Activated CD8-positive, alpha-beta T cell treated with anti-CD3 and anti-CD28 coated beads, Interleukin-2, amount 10 ng/mL, durations not matched to agents 7 days and 5 days (primary cell): ENCODE results near the gene ATP5F1C. TPM values are rescaled to one million over a fixed set of nuclear protein-coding genes. Genes with fewer than 3 reads are reported as not detected.

Source experiments
- ATAC-seq: fragments of 150-1000 bp; cut with Tn5 transposase; one replicate; pipeline ENCODE4 v1.10.0; 2021; ENCODE audit warnings: moderate library complexity
- CTCF ChIA-PET: fragments of 350-600 bp; sonication (Branson Sonifier 250); formaldehyde crosslinking; loops from one replicate; lab custom pipeline; 2021; ENCODE audit warnings: antibody characterized with exemption; lab: Charles Lee
- POLR2A ChIA-PET: fragments of 350-600 bp; sonication (Branson Sonifier 250); formaldehyde crosslinking; loops from one replicate; lab custom pipeline; 2021; ENCODE audit warnings: antibody characterized with exemption; lab: Charles Lee
- DNase-seq: peaks from one replicate; pipeline ENCODE4 v3.0.0-alpha.2; 2020
- H3K27ac Mint-ChIP-seq: one replicate; pipeline ENCODE4 v1.8.0; 2021; ENCODE audit warnings: mild to moderate bottlenecking, mixed read lengths
- H3K27me3 Mint-ChIP-seq: one replicate; pipeline ENCODE4 v1.8.0; 2021; ENCODE audit warnings: low read depth, mixed read lengths
- H3K36me3 Mint-ChIP-seq: one replicate; pipeline ENCODE4 v1.8.0; 2021; ENCODE audit warnings: low read depth, mixed read lengths
- H3K4me1 Mint-ChIP-seq: one replicate; pipeline ENCODE4 v1.8.0; 2021; ENCODE audit warnings: low read depth, mixed read lengths
- H3K4me3 Mint-ChIP-seq: one replicate; pipeline ENCODE4 v1.8.0; 2021; ENCODE audit warnings: mild to moderate bottlenecking, mixed read lengths
- H3K9me3 Mint-ChIP-seq: one replicate; pipeline ENCODE4 v1.8.0; 2022; ENCODE audit warnings: mixed read lengths; ENCODE audit not compliant: insufficient read depth
- total RNA-seq, 2 experiments: library from RNA; stranded (reverse); gene quantifications; one replicate each; pipeline ENCODE4 v1.2.3, GENCODE V29; 2021

Gene ATP5F1C
- total RNA-seq, 2 experiments from 2014 or later, result 291 to 293 TPM

DNA sequence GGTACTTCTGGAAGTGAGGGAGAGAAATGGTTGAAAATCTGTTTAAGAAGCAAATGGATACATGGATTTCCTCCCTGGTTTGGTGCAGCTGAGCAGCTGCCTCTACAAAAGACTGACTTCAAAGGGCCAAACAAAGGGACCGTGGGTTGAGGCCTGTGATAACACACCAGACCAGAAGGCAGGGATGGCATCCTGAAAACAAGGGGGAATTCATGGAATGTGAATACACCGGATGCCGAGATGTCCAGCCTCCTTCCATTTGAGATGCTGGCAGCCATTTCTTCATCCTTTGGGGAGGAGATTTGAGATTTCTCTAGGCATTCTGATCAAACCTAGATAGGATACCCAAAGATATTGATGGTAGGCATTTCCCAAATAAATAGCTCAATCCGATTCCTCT lies 67.2 kb downstream of the ATP5F1C start:
- H3K9me3 Mint-ChIP-seq, result no peaks in the 10 kb centered on the region
- no peaks in the 10 kb centered on the region for H3K4me1 Mint-ChIP-seq
- no peak for ATAC-seq
- H3K36me3 Mint-ChIP-seq, result peaks cover 12% of the 10 kb centered on the region
- no peak for DNase-seq
- no peak overlapping the region for H3K4me3 Mint-ChIP-seq
- H3K27me3 Mint-ChIP-seq, result no peaks in the 10 kb centered on the region
- CTCF ChIA-PET, result interaction anchor here (0.5 kb wide), 1 partner anchor 1235 kb away, joined by 3 read pairs; no protein-coding TSS in a partner anchor
- H3K27ac Mint-ChIP-seq, result no peak overlapping the region
- POLR2A ChIA-PET, result no interaction called here

DNA sequence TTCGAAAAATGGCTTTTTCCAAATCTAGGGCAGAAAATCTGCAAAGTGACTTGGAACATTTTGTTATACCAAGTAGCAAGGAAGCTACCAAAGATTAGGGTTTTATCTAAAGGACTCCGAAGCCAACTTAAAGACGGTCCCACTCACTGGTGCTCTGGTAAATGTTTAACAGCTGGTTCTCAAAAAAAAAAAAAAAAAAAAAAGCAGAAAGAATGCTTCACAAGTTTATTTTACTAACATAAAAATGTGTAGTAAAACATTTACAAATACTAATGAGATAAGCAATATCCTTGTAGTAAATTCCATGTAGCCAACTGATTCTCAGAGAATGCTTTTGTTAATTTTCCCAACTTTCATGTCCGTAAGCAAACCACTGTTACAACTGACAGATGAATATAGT lies 68.7 kb downstream of the ATP5F1C start:
- no peak overlapping the region for H3K4me3 Mint-ChIP-seq
- H3K9me3 Mint-ChIP-seq, result peaks cover 3% of the 10 kb centered on the region
- no peaks in the 10 kb centered on the region for H3K4me1 Mint-ChIP-seq
- H3K36me3 Mint-ChIP-seq, result peaks cover 19% of the 10 kb centered on the region
- H3K27ac Mint-ChIP-seq, result no peak overlapping the region
- CTCF ChIA-PET, result no interaction called here
- no peaks in the 10 kb centered on the region for H3K27me3 Mint-ChIP-seq
- POLR2A ChIA-PET, result no interaction called here
- no peak for DNase-seq
- no peak for ATAC-seq

DNA sequence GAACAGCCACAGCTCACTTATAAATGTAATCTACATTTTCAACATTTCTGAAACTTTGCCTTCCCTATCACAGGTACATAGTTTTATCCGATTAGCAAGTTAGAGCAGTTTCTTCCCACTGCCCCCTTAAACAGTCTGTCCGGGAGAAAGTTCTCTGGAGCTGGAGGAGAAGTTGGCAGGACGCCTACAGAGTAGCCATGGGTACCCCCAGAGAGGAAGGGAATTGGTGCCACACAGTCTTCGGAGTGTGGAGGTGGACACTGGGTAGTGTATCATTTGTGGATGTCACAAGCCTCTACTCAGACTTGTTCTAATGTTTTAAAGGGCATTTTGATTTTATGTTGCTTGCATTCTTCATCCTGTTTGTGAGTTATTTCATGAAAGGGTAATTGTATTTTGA lies 69.3 kb downstream of the ATP5F1C start:
- CTCF ChIA-PET, result no interaction called here
- Mint-ChIP-seq H3K9me3 (peaks cover 9% of the 10 kb centered on the region), H3K36me3 (peaks cover 24% of the 10 kb centered on the region), H3K27me3 (no peaks in the 10 kb centered on the region), H3K27ac (no peak overlapping the region), H3K4me3 (no peak overlapping the region), H3K4me1 (no peaks in the 10 kb centered on the region)
- POLR2A ChIA-PET, result no interaction called here
- ATAC-seq (no peak), DNase-seq (no peak)

Other genes with a start within 250 kb of the ATP5F1C start
- not detected for gene ITIH5, start 121.2 kb upstream of the ATP5F1C start, total RNA-seq
- not detected for gene ITIH2, start 84.9 kb upstream of the ATP5F1C start, total RNA-seq
- gene KIN, start 184 bp upstream of the ATP5F1C start, total RNA-seq, result 10 to 100 TPM; 14.8 to 17.5 TPM
- 10 to 100 TPM; 13.7 to 14.6 TPM for gene TAF3, start 30.3 kb downstream of the ATP5F1C start, total RNA-seq